AG09309 (cell line): Measurements from ENCODE around the gene RANBP3.
A peak's percentile ranks its signal among the peaks of the same experiment; 100 is the strongest.

Experiments used
- DNase-seq: peaks from one replicate; pipeline ENCODE4 v3.0.0-alpha.2; 2010; ENCODE audit warnings: low read depth
- H3K4me3 ChIP-seq: 2 replicates; pipeline ENCODE4 v1.5.1; 2011; ENCODE audit warnings: mild to moderate bottlenecking, low read depth, low read length, moderate library complexity; ENCODE audit not compliant: control insufficient read depth
- TF ChIP-seq, protein P1 (sequence below): IDR thresholded peaks from 2 replicates; pipeline ENCODE4 v1.5.1; 2011; ENCODE audit warnings: mild to moderate bottlenecking, low read depth, low read length, inconsistent platforms; ENCODE audit not compliant: insufficient read depth, control insufficient read depth; ENCODE audit errors: missing control alignments

RANBP3 gene

DNA sequence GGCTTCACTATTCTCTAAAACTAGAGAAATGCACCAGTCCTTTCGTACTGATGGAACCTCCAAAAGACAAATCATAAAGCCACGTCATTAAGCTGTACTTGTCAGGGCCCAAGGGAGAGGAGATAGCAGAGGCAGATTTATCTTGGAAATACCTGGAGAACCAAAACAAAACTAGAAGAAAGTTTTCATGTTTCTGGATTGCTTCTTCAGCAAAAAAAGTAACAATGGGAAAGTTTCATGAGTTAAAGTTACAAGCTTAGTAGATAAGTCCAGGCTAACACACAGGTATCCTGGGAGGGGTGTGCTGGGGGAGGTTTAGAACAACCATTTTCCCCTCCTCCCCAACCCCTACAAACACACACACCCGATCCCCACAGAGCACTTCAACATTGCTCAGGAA lies 21.6 kb downstream of the RANBP3 start:
- DNase-seq, result no peak
- TF ChIP-seq, protein P1, sequence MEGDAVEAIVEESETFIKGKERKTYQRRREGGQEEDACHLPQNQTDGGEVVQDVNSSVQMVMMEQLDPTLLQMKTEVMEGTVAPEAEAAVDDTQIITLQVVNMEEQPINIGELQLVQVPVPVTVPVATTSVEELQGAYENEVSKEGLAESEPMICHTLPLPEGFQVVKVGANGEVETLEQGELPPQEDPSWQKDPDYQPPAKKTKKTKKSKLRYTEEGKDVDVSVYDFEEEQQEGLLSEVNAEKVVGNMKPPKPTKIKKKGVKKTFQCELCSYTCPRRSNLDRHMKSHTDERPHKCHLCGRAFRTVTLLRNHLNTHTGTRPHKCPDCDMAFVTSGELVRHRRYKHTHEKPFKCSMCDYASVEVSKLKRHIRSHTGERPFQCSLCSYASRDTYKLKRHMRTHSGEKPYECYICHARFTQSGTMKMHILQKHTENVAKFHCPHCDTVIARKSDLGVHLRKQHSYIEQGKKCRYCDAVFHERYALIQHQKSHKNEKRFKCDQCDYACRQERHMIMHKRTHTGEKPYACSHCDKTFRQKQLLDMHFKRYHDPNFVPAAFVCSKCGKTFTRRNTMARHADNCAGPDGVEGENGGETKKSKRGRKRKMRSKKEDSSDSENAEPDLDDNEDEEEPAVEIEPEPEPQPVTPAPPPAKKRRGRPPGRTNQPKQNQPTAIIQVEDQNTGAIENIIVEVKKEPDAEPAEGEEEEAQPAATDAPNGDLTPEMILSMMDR, result no peak
- H3K4me3 ChIP-seq, result no peak overlapping the region

DNA sequence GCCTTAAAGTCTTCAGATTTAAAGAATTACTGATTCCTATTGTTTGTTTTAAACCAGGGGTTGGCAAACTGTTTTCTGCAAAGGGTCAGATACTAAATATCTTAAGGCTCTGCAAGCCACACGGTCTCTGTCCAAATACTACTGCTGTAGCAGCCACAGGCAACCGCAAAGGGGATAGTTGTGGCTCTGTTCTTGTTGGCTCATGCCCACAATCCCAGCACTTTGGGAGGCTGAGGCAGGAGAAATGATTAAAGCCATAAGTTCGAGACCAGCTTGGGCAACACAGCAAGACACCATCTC lies 22.4 kb downstream of the RANBP3 start:
- DNase-seq, result peak; percentile 21
- TF ChIP-seq, protein P1, result no peak
- H3K4me3 ChIP-seq, result no peak overlapping the region

DNA sequence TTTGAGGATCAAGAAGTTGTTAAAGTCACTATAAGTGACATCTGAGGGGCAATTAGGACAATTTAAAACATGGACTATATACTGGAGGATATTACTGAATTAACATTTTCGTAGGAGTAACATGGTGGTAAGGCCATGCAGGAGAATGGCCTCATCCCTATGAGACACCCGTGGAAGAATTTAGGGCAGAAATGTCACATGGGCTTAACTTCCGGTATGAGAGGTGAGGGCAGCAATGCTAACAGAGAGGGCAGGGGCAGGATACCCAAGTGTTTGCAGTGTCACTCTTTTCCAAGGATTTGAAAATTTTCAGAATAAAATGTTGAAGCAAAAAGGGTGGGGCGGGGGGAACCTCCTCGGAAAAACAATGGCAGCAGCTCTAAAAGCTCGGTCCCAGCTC lies 23.6 kb downstream of the RANBP3 start:
- no peak overlapping the region for H3K4me3 ChIP-seq
- DNase-seq, result no peak
- TF ChIP-seq, protein P1, result no peak

DNA sequence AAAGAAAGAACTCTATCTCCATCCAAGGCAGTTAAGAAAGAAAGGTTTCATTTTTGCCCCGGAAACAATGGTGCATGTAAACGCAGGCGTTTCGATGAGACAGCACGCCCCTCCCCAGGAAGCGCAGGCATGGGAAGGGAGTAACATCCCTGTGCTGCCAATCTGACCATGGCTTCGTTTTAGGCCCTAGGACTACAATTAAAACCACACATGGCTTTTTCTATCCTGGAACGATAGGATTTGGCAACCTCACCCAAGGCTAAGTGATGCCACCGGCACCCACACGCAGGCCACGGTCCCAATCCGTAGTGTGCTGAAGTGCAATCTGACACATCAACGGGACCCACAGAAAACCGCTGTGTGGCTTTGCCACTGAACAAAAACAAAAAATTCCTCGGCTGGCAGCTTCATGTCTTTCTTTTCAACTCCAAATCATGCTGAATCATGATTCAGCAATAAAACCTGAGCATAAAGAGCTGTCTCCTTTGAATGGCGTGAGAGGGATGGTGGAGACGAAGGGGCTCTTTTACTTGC lies 24.2 kb downstream of the RANBP3 start:
- TF ChIP-seq, protein P1, result no peak
- H3K4me3 ChIP-seq, result no peak overlapping the region
- peak; percentile 25 for DNase-seq

DNA sequence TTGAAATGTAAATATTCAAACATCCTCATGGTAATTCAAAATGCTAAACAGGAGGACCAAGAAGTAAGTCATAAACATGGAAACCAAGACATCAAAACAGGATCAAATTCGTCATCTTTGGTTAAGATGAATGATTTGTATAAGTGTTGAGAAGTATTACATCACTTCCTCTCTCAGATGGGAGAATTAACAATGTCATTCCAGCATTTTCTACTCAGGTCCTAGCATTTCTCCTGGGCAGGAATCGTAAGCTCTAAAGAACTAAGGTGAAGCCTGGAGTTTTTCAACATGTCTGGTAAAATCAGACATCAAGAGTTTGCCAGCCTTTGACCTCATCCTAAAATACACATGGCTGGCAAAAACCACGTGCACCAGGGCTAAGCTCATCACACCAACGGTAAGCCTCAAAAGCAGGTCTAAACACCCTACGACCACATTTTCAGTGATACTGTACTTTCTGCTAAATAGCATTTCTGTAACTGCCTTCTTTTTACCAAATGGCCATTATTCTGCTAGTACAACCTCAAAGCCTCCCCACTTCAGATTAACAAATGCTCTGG lies 24.8 kb downstream of the RANBP3 start:
- H3K4me3 ChIP-seq, result no peak overlapping the region
- TF ChIP-seq, protein P1, result no peak
- DNase-seq, result no peak

DNA sequence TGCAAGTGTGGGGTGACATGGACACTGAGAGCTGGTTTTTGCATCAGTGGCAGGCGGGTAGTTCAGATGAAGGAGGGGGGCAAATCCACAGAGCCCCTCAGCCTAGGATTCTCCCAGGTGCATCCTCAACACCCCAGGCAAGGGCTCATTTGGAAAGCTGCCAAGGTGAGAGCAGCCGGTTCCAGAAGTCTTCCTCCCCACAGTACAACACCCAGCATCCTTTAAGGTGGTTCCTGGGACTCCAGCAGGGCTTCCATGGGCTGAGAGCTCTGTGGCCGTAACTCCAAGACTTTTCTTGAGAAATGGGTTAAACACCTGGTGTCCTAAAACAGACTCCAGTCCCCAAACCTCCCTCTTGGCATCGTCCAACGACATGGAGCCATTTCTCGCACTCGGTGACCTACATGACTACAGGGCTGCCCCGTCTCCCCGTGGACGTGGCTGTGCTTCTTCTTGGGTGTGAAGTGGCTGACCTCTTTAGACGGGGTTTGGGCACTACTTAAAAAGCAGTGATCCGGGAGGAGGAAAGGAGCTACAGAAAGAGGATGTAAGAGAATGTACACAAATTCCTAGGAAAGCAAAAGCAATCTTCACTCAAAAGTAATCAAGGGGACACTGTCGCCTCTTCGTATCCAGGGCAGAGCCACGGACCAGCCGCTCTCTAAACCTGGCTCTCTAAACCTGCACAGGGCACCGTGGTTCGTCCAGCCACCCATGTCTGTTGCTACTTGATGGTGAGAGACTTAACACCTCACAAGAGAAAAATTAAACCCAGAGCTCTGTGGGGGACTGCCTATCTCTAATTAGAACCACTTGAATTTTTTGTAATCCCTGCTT lies 25.5 kb downstream of the RANBP3 start:
- H3K4me3 ChIP-seq, result no peak overlapping the region
- TF ChIP-seq, protein P1, result no peak
- no peak for DNase-seq
